Activated T-helper 1 cell treated with anti-CD3 and anti-CD28 coated beads, Interleukin-12 subunit alpha, Interleukin-12 subunit beta, Interleukin-2, Interleukin-4 antibody, amounts not matched to agents 30 ng/mL and 10 ng/mL and 1 ng/mL, durations not matched to agents 14 hours and 24 hours and 36 hours (primary cell): ENCODE measurements around the gene TTLL12. TPM values are rescaled to one million over a fixed set of nuclear protein-coding genes. Genes with fewer than 3 reads are reported as not detected.

ENCODE experiments used
- DNase-seq: peaks from one replicate; pipeline ENCODE4 v3.0.0; 2021; ENCODE audit warnings: low spot score
- H3K27ac Mint-ChIP-seq: one replicate; pipeline ENCODE4 v1.8.0; 2021; ENCODE audit warnings: mild to moderate bottlenecking, mixed read lengths
- H3K27me3 Mint-ChIP-seq: one replicate; pipeline ENCODE4 v1.8.0; 2022; ENCODE audit warnings: mild to moderate bottlenecking, moderate library complexity, mixed read lengths; ENCODE audit not compliant: insufficient read depth
- H3K36me3 Mint-ChIP-seq: one replicate; pipeline ENCODE4 v1.8.0; 2021; ENCODE audit warnings: low read depth, mixed read lengths
- H3K4me1 Mint-ChIP-seq: one replicate; pipeline ENCODE4 v1.8.0; 2021; ENCODE audit warnings: low read depth, mixed read lengths
- H3K4me3 Mint-ChIP-seq: one replicate; pipeline ENCODE4 v1.8.0; 2021; ENCODE audit warnings: mild to moderate bottlenecking, moderate library complexity, mixed read lengths
- H3K9me3 Mint-ChIP-seq: one replicate; pipeline ENCODE4 v1.8.0; 2021; ENCODE audit warnings: mixed read lengths
- intact Hi-C: fragments of 100-400 bp; cut with micrococcal nuclease; formaldehyde crosslinking; loops from one replicate; pipeline ENCODE4 v1.15.1; 2024
- total RNA-seq: library from RNA; stranded (reverse); gene quantifications from 2 replicates; pipeline ENCODE4 v1.2.3, GENCODE V29; 2022

The TTLL12 gene
- total RNA-seq, 1 donor from 2014 or later, result 105 TPM

DNA sequence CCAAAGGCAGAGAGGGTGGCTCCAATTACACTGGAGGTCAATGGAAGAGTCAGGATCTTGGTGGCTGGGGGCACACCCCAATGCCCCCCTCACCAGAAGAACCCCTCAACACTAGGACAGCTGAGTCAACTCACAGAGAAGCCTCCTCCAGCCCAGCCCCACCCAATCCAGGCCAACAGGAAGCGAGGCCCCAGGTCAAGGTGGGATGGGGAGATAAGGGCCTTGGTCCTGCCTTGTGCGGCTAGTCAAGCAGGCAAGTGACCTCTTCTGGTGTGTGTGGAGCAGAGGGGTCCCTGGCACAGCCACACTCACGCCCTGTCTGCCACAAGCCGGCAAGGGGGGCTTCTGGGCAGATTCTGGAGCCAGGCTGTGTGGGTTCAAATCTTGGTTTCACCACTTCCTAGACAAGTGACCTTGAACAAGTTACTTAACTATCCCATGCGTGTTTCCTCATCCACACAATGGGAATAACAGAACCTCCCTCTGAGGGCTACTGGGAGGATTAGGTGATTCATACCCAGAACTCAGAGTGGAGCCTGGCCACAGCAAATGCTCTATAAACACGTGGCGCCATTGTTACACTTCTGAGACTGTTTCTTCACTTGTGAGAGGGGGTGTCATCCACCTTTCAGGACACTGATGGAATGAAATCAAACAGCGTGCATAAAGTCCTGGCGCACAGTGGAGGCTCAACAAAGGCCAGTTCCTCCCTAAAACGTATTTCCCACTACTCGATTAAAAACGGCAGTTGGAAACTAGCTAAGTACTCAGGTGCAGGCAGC lies 3.2 kb downstream of the TTLL12 start:
- Mint-ChIP-seq H3K36me3 (peaks cover 9% of the 10 kb centered on the region), H3K4me1 (peaks cover 16% of the 10 kb centered on the region), H3K27me3 (no peaks in the 10 kb centered on the region), H3K27ac (no peak overlapping the region), H3K9me3 (no peaks in the 10 kb centered on the region), H3K4me3 (peak overlapping the region; percentile 69)
- intact Hi-C loops, result no loop called here
- no peak for DNase-seq

DNA sequence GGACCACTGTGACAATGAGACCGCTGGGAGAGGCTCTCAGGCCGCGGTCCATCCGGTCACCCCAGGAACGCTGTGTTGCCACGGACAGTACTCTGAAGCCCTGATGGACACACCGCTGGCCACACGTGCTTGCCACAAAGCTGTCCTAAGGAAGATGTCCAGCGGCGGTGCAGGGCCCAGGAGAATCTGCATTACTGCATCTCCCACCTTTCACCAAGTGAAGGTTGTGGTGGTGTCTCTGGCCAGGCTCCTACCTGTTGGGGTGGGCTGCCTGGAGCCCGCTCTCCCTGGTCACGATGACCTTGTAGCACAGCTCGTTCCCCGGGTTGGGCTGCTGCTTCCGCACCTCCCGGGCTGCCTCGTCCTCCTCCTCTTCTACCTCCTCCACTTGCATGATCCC lies 4.2 kb downstream of the TTLL12 start:
- peaks cover 12% of the 10 kb centered on the region for H3K36me3 Mint-ChIP-seq
- H3K9me3 Mint-ChIP-seq, result no peaks in the 10 kb centered on the region
- no peak for DNase-seq
- intact Hi-C loops, result no loop called here
- H3K4me3 Mint-ChIP-seq, result no peak overlapping the region
- H3K4me1 Mint-ChIP-seq, result peaks cover 16% of the 10 kb centered on the region
- H3K27ac Mint-ChIP-seq, result no peak overlapping the region
- no peaks in the 10 kb centered on the region for H3K27me3 Mint-ChIP-seq

DNA sequence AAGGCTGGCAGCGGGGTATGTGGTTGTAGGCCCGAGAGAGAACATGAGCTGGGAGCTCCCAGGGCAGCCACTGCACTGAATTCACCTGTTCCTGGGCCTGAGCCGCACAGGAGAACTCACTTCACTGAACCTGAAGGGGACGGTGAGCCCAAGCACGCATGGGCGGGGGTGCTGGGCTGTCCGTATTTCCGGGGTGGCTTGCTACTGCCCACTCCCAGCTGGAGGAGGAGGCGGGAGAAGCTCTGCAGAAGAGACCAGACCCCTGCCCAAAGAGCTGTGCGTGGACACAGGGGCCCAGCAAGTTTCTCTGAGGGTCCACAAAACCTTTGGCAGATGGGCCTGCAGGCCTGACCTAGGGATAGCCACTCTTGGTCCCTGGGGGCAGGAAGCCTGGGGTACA lies 4.8 kb downstream of the TTLL12 start:
- H3K9me3 Mint-ChIP-seq, result no peaks in the 10 kb centered on the region
- intact Hi-C loops, result no loop called here
- no peaks in the 10 kb centered on the region for H3K27me3 Mint-ChIP-seq
- no peak overlapping the region for H3K27ac Mint-ChIP-seq
- peaks cover 16% of the 10 kb centered on the region for H3K4me1 Mint-ChIP-seq
- no peak for DNase-seq
- H3K36me3 Mint-ChIP-seq, result peaks cover 12% of the 10 kb centered on the region
- no peak overlapping the region for H3K4me3 Mint-ChIP-seq

DNA sequence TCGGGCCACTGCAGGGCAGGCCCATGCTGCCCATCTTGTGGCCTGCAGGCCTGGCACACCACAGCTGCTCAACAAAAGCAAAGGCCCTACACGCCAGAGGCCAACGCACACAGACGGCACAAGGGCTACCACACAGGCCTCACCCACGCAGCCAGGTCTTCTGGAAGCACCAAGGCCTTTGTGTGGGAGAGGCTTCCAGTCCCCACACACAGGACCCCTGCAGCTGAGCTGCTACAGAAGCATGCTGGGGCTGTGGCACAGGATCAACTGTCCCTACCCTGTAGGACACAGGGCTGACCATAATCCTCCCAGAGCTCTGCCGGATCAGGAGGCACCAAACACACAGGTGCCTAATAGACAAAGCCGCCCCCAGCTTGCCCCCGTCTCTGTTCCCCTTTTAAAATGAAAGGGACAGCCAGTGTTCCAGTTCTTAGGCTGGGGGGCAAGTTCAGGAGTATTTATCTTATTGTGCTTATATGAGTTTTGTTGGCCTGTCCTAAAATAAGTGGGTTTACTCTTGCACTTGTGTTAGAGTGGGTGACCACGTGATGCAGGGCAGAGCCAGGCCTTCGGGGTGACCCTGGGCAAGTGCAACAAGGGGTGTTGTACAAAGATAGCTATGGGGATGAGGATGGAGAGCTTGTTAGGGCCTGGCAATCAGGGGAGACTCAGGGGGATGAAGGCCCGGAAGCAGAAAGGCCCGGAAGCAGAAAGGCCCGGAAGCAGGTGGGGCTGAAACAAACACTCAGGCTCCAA lies 5.4 kb downstream of the TTLL12 start:
- no peak overlapping the region for H3K4me3 Mint-ChIP-seq
- peaks cover 16% of the 10 kb centered on the region for H3K4me1 Mint-ChIP-seq
- no peaks in the 10 kb centered on the region for H3K9me3 Mint-ChIP-seq
- H3K27ac Mint-ChIP-seq, result no peak overlapping the region
- peaks cover 12% of the 10 kb centered on the region for H3K36me3 Mint-ChIP-seq
- no peaks in the 10 kb centered on the region for H3K27me3 Mint-ChIP-seq
- DNase-seq, result no peak
- intact Hi-C loops, result no loop called here

DNA sequence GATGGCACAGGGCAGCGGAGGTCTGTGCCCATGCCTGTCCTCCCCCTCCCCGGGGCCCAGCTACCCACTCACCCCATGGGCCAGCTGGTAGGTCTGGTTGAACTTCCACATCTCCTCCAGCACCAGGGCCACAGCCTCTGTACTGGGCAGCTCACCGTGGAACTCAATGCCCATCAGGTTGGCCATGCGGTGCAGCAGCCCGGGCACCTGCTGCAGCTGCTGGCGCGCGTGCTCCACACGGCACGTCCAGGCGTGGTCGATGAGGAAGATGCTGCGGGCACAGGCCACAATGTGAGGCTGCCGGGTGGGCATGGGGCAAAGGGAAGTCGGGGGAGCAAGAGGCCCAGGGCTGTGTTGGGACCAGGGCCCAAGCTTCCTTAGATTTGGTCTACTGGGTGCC lies 6.3 kb downstream of the TTLL12 start:
- Mint-ChIP-seq H3K9me3 (no peaks in the 10 kb centered on the region), H3K27ac (no peak overlapping the region), H3K27me3 (no peaks in the 10 kb centered on the region), H3K4me1 (peaks cover 13% of the 10 kb centered on the region), H3K4me3 (no peak overlapping the region), H3K36me3 (peaks cover 15% of the 10 kb centered on the region)
- intact Hi-C loops, result no loop called here
- no peak for DNase-seq

GRCh38 chr22:43179911-43180195 lies 7.1 kb downstream of the TTLL12 start:
- H3K36me3 Mint-ChIP-seq, result peaks cover 15% of the 10 kb centered on the region
- intact Hi-C loops, result no loop called here

GRCh38 chr22:43179146-43179910 lies 7.6 kb downstream of the TTLL12 start:
- intact Hi-C loops, result no loop called here
- DNase-seq, result no peak
- Mint-ChIP-seq H3K27me3 (no peaks in the 10 kb centered on the region), H3K36me3 (peaks cover 12% of the 10 kb centered on the region), H3K4me3 (no peak overlapping the region), H3K27ac (no peak overlapping the region), H3K9me3 (no peaks in the 10 kb centered on the region), H3K4me1 (peaks cover 4% of the 10 kb centered on the region)

More at GRCh38 chr22:43179911-43180195, 7.1 kb downstream of the TTLL12 start:
- no peak overlapping the region for H3K27ac Mint-ChIP-seq
- H3K27me3 Mint-ChIP-seq, result no peaks in the 10 kb centered on the region
- peaks cover 8% of the 10 kb centered on the region for H3K4me1 Mint-ChIP-seq
- no peaks in the 10 kb centered on the region for H3K9me3 Mint-ChIP-seq
- H3K4me3 Mint-ChIP-seq, result no peak overlapping the region
- no peak for DNase-seq

DNA sequence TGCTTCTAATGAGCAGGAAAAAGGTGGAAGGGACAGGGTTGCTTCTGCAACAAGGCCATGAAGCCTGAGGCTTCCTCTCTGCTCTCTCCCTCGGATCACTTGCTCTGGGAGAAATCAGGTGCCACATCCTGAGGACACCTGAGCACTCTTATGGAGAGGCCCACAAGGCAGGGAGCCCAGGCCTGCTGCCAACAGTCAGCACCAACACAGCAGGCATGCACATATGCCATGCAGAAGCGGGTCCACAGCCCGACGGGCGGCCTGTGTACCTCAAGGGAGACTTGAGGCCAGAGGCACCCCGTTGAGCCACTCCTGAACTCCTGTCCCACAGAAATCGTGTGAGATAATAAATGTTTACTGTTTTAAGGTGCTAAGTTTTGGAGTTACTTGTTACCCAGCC lies 9.5 kb downstream of the TTLL12 start:
- Mint-ChIP-seq H3K36me3 (peaks cover 16% of the 10 kb centered on the region), H3K27me3 (no peaks in the 10 kb centered on the region), H3K4me3 (no peak overlapping the region), H3K27ac (no peak overlapping the region), H3K9me3 (no peaks in the 10 kb centered on the region), H3K4me1 (no peaks in the 10 kb centered on the region)
- DNase-seq, result no peak
- intact Hi-C loops, result no loop called here

DNA sequence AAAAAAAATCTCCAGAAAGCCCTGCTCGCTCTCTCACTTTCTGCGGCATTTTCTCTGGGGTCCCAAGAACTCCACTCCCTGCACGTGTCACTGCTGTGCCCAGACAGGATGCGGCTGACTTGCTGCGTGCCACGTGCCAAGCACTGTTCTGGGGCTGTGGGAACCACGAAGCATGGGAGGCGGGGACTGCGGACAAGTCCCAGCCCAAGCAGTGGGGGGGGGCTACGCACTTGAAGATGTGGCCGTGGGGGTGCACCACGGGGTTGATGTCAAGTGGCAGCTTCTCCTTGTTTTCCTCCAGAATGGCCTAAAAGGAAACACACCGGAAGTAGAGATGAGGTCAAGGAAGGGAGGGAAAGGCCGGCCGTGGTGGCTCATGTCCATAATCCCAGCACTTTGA lies 10.8 kb downstream of the TTLL12 start:
- no peaks in the 10 kb centered on the region for H3K4me1 Mint-ChIP-seq
- DNase-seq, result no peak
- H3K9me3 Mint-ChIP-seq, result no peaks in the 10 kb centered on the region
- H3K36me3 Mint-ChIP-seq, result peaks cover 16% of the 10 kb centered on the region
- H3K27me3 Mint-ChIP-seq, result no peaks in the 10 kb centered on the region
- intact Hi-C loops, result no loop called here
- H3K4me3 Mint-ChIP-seq, result no peak overlapping the region
- H3K27ac Mint-ChIP-seq, result no peak overlapping the region

GRCh38 chr22:43174941-43175531 lies 11.9 kb downstream of the TTLL12 start:
- intact Hi-C loops, result no loop called here
- Mint-ChIP-seq H3K4me3 (no peak overlapping the region), H3K9me3 (no peaks in the 10 kb centered on the region), H3K36me3 (peaks cover 22% of the 10 kb centered on the region), H3K27ac (no peak overlapping the region), H3K4me1 (no peaks in the 10 kb centered on the region), H3K27me3 (no peaks in the 10 kb centered on the region)
- no peak for DNase-seq

- intact Hi-C loops, result no loop called here
- peaks cover 22% of the 10 kb centered on the region for H3K36me3 Mint-ChIP-seq
- H3K27ac Mint-ChIP-seq, result no peak overlapping the region
- H3K27me3 Mint-ChIP-seq, result no peaks in the 10 kb centered on the region
- H3K4me3 Mint-ChIP-seq, result no peak overlapping the region
- no peak for DNase-seq
- no peaks in the 10 kb centered on the region for H3K9me3 Mint-ChIP-seq
- H3K4me1 Mint-ChIP-seq, result no peaks in the 10 kb centered on the region
Measured at GRCh38 chr22:43173976-43174720, 12.8 kb downstream of the TTLL12 start.

GRCh38 chr22:43173566-43173965 lies 13.4 kb downstream of the TTLL12 start:
- H3K4me3 Mint-ChIP-seq, result no peak overlapping the region
- peaks cover 19% of the 10 kb centered on the region for H3K36me3 Mint-ChIP-seq
- DNase-seq, result no peak
- no peak overlapping the region for H3K27ac Mint-ChIP-seq
- no peaks in the 10 kb centered on the region for H3K4me1 Mint-ChIP-seq
- H3K9me3 Mint-ChIP-seq, result no peaks in the 10 kb centered on the region
- H3K27me3 Mint-ChIP-seq, result no peaks in the 10 kb centered on the region
- intact Hi-C loops, result no loop called here
